SKM-1 (cell line): ENCODE results near the gene MEGF6.

Experiments
- DNase-seq: peaks from one replicate; lab custom pipeline; 2025; ENCODE audit not compliant: unreplicated experiment; lab: John Stamatoyannopoulos, UW

The MEGF6 gene

GRCh38 chr1:3472088-3472850 is 139.0 kb downstream of the MEGF6 start:
- DNase-seq = no peak

- no peak for DNase-seq
Measured at GRCh38 chr1:3471356-3472087, 139.8 kb downstream of the MEGF6 start.

GRCh38 chr1:3470650-3471355 is 140.5 kb downstream of the MEGF6 start:
- DNase-seq = no peak

- no peak for DNase-seq
Measured at GRCh38 chr1:3469849-3470649, 141.3 kb downstream of the MEGF6 start.

GRCh38 chr1:3469104-3469848 is 142.0 kb downstream of the MEGF6 start:
- no peak for DNase-seq

- DNase-seq = no peak
Measured at GRCh38 chr1:3468236-3469103, 142.8 kb downstream of the MEGF6 start.

GRCh38 chr1:3467096-3468036 is 143.9 kb downstream of the MEGF6 start:
- no peak for DNase-seq

GRCh38 chr1:3466366-3467075 is 144.8 kb downstream of the MEGF6 start:
- DNase-seq = no peak

GRCh38 chr1:3465935-3466321 is 145.4 kb downstream of the MEGF6 start:
- DNase-seq = no peak

- no peak for DNase-seq
Measured at GRCh38 chr1:3465091-3465934, 146.0 kb downstream of the MEGF6 start.

- DNase-seq = no peak
Measured at GRCh38 chr1:3464649-3465025, 146.7 kb downstream of the MEGF6 start.

GRCh38 chr1:3463891-3464648 is 147.2 kb downstream of the MEGF6 start:
- DNase-seq = no peak

GRCh38 chr1:3463408-3463863 is 147.9 kb downstream of the MEGF6 start:
- DNase-seq = no peak

GRCh38 chr1:3463013-3463385 is 148.3 kb downstream of the MEGF6 start:
- no peak for DNase-seq

- no peak for DNase-seq
Measured at GRCh38 chr1:3462356-3463012, 148.8 kb downstream of the MEGF6 start.

- DNase-seq = no peak
Measured at GRCh38 chr1:3461934-3462275, 149.4 kb downstream of the MEGF6 start.
